IPS DF 6.9 (cell line): Measurements from ENCODE around the gene BDKRB2.

Source experiments
- DNase-seq: peaks from one replicate; pipeline ENCODE4 v3.0.0-alpha.2; 2013; ENCODE audit warnings: low read depth, low spot score
- H3K27ac ChIP-seq: one replicate; pipeline ENCODE4 v1.5.1; 2013; ENCODE audit warnings: low read length, control low read depth
- H3K27me3 ChIP-seq: 2 replicates; pipeline ENCODE4 v1.6.1; 2013; ENCODE audit warnings: mild to moderate bottlenecking, low read length; ENCODE audit not compliant: control insufficient read depth, insufficient read depth
- H3K36me3 ChIP-seq: 2 replicates; pipeline ENCODE4 v1.6.1; 2013; ENCODE audit warnings: low read length; ENCODE audit not compliant: control insufficient read depth, insufficient read depth
- H3K4me1 ChIP-seq: 2 replicates; pipeline ENCODE4 v1.6.1; 2013; ENCODE audit warnings: low read length; ENCODE audit not compliant: control insufficient read depth, insufficient read depth
- H3K4me3 ChIP-seq: 2 replicates; pipeline ENCODE4 v1.5.1; 2013; ENCODE audit warnings: mild to moderate bottlenecking, low read length
- H3K9me3 ChIP-seq: 2 replicates; pipeline ENCODE4 v1.6.1; 2013; ENCODE audit warnings: low read length, inconsistent platforms; ENCODE audit not compliant: control insufficient read depth, insufficient read depth
- WGBS: extraction: QIAGEN DNeasy Blood & Tissue Kit; methylation state at CpG from one replicate; pipeline ENCODE4 v1.1.7; 2013; ENCODE audit warnings: mixed read lengths, missing lambda C conversion rate; ENCODE audit not compliant: insufficient read length, insufficient coverage; 5-methylcytosine and 5-hydroxymethylcytosine counted together

Gene BDKRB2

DNA sequence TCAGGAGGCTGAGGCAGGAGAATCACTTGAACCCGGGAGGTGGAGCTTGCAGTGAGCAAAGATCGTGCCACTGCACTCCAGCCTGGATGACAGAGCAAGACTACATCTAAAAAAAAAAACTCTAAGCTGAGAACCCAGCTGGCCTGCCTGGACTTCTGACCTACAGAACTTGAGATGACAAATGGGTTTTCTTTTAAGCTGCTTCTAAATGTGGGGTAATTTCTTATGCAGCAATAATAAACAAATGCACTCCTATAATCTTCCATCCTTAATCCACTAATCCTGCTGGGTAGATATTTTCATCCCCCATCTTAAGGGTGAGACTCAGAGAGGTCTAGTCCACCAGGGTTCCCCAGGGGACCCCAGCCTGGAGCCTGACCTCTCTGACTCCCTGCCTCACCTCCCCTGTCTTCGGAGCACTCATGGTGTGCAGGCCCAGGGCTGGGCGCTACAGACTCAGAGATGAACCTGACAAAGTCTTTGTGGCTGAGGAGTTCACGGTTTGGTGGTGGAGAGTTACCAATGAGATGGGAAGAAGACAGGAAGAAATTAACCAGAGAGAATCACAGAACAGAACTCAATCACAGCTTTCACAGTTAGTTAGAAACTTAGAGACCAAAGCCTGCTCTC lies 39.7 kb upstream of the BDKRB2 start:
- Histone ChIP-seq H3K36me3 (no peaks in the 10 kb centered on the region), H3K9me3 (no peaks in the 10 kb centered on the region), H3K27ac (no peak overlapping the region), H3K27me3 (no peaks in the 10 kb centered on the region), H3K4me1 (no peaks in the 10 kb centered on the region), H3K4me3 (no peak overlapping the region)
- no CpG with 5 or more reads among the region's 5 CpGs for WGBS
- DNase-seq = no peak

DNA sequence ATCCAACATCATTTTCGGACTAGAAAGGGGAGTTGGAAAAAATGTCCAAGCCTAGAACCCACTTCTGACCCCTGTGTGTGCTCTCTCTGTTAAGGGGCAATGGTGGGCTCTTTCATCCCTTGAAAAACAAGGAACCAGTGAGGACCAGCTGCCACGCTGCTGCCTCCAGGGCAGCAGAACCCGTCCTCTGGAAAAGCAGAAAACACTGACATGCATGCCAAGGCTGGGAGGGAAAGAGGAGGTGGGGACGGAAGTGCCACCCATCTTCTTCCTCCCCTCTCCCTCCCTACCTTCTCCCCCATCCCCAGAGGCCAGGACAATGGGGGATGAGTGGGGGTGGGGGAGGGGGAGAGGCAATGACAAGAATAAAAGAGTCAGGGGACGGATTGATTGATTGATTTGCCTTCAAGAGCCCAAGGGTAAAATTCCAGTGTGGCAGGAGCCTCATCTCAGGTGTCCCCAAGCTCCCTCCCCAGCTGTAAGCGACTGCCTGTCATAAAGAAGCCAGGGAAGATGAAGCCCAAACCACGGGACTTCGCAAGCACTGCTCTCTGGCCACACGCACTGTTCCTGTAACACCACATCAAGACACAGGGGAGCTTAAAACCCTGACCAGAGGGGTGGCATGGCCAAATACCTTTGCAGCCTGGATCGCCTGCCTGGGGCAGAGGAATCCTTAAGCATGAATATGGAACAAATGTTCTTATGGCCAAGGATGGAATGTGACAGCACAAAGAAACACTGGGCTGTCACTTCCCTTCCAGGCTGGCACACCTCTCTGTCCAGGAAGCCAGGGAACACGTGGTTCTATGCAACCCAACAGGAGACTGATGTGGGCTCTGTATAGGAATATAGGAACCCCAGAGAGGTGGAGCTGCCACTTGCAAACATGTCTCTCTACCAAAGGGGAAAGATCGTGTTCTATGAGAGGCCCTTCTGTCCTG lies 38.9 kb upstream of the BDKRB2 start:
- Histone ChIP-seq H3K27ac (no peak overlapping the region), H3K36me3 (no peaks in the 10 kb centered on the region), H3K9me3 (no peaks in the 10 kb centered on the region), H3K4me1 (no peaks in the 10 kb centered on the region), H3K27me3 (no peaks in the 10 kb centered on the region), H3K4me3 (no peak overlapping the region)
- no peak for DNase-seq
- WGBS = no CpG with 5 or more reads among the region's 12 CpGs

DNA sequence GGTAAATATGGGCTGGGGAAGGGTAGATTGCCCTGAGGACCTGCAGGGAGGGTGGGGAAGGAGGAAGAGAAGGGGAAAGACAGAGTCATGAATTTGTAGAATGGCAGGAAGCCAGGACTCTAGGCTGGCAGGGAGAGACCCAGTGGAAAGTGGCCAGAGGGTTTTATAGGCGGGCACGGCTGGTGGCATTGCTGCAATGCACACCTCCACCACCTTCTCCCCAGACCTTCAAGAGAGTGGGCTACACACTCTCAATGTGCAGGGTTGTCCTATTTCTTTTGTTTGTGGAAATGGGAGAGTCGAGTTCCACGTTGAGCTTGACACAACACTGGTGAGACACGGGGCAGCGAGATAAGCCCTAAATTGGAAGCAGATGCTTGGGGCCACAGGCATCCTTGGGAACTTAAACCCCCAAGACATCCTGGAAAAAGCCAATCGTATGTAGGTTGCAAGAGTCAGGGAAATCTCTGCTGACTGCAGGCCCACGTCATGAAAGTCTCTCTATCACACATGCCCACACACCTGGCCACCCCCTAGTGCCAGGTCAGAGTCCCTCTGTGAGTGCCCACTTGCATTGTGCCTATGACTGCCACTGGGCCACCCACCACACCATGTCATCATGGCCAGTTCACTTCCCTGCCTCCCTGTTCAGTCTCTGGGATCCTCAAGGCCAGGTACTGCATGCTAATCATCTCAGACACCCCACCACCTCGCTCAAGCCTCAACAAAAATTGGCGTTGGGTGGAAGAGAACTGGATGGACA lies 38.0 kb upstream of the BDKRB2 start:
- Histone ChIP-seq H3K9me3 (no peaks in the 10 kb centered on the region), H3K27me3 (no peaks in the 10 kb centered on the region), H3K36me3 (no peaks in the 10 kb centered on the region), H3K4me3 (no peak overlapping the region), H3K27ac (no peak overlapping the region), H3K4me1 (no peaks in the 10 kb centered on the region)
- no CpG with 5 or more reads among the region's 10 CpGs for WGBS
- DNase-seq = no peak

DNA sequence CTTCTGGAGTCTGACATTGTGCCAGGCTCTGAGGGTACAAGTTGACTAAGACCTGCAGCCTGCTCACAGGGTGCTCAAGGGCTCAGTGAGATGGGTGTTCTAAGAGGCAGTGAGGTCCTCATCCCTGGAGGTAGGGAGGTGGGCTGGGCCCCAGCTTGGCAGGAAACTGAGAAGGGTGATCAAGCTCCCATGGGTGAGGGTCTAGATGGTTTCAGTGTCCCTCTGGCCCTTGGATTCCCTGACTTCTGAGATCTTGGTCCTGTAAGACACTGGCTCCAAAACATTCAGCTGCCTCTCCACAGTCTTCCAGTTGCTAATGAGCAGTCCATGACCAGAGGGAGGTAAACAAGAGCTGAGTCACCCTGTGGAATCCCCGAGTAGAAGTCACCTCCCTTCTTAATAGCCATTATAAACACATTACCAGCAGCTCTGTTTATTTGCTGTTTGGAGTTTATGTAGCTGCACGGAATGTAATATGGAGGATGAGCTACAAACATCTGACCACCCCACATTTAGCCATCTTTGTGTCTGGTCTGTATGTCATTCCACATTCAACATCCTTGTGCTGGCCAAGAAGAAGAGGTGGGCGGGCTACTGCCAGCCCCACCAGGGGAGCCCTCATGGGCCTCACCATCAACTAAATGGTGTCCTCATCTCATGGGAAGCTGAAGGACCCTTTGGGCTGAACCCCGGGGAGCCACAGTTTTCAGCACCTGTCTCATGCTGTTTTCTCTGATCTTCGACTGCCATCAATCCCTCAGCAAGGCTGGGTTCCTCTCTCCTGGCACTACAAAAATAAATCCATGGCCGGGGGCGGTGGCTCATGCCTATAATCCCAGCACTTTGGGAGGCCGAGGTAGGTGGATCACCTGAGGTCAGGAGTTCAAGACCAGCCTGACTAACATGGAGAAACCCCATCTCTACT lies 37.2 kb upstream of the BDKRB2 start:
- Histone ChIP-seq H3K9me3 (no peaks in the 10 kb centered on the region), H3K4me3 (no peak overlapping the region), H3K36me3 (no peaks in the 10 kb centered on the region), H3K27ac (no peak overlapping the region), H3K4me1 (no peaks in the 10 kb centered on the region), H3K27me3 (no peaks in the 10 kb centered on the region)
- no CpG with 5 or more reads among the region's 8 CpGs for WGBS
- DNase-seq = no peak

DNA sequence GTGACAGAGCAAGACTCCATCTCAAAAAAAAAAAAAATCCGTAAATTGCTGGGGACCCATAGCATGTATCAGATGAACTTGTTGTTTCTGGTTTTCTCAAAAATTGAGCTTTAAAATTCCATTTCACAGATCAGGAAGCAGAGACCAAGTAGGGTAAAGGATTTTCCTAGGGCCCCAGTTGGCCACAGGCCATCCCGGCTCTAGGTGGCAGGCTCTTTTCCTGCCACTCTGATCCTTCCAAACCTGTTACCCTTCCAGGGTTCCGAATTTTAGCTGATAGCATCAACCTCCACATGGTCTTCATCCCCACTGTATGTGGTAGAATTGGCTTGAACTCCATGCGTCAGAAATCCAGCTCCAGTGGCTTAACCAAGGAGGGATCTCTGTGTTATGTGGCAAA lies 36.1 kb upstream of the BDKRB2 start:
- Histone ChIP-seq H3K4me3 (no peak overlapping the region), H3K27ac (no peak overlapping the region), H3K27me3 (no peaks in the 10 kb centered on the region), H3K36me3 (no peaks in the 10 kb centered on the region), H3K9me3 (no peaks in the 10 kb centered on the region), H3K4me1 (no peaks in the 10 kb centered on the region)
- no peak for DNase-seq
- WGBS = no CpG with 5 or more reads among the region's 4 CpGs

DNA sequence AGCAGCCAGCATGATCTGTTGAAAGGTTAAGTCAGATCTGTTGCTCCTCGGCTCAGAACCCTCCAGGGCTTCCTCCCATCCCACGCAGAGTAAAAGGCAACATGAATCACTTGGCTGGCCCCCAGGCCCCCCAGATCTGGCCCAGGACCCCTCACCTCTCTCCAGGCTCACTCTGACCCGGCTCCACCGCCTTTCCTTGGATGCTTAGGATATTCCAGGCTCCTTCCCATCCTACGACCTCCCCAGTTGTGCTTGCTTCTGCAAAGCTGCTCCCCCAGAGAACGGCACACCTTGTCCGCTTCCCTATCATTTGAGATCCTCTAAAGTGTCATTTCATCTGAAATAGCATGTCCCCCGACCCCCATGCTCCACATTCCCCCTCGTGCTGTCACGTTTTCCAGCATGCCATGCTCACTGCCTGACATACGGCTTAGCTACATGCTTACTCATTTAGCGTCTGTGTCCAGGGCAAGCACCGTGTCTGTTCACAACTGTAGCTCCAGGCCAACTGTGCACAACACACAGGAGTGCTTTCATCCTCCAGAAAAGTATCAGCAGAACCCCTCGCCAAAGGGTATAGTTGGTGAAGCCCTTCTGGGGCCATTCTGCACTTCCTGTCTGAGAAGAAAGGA lies 33.6 kb upstream of the BDKRB2 start:
- Histone ChIP-seq H3K4me1 (no peaks in the 10 kb centered on the region), H3K9me3 (no peaks in the 10 kb centered on the region), H3K27ac (no peak overlapping the region), H3K4me3 (no peak overlapping the region), H3K27me3 (no peaks in the 10 kb centered on the region), H3K36me3 (no peaks in the 10 kb centered on the region)
- WGBS = no CpG with 5 or more reads among the region's 14 CpGs
- DNase-seq = no peak

DNA sequence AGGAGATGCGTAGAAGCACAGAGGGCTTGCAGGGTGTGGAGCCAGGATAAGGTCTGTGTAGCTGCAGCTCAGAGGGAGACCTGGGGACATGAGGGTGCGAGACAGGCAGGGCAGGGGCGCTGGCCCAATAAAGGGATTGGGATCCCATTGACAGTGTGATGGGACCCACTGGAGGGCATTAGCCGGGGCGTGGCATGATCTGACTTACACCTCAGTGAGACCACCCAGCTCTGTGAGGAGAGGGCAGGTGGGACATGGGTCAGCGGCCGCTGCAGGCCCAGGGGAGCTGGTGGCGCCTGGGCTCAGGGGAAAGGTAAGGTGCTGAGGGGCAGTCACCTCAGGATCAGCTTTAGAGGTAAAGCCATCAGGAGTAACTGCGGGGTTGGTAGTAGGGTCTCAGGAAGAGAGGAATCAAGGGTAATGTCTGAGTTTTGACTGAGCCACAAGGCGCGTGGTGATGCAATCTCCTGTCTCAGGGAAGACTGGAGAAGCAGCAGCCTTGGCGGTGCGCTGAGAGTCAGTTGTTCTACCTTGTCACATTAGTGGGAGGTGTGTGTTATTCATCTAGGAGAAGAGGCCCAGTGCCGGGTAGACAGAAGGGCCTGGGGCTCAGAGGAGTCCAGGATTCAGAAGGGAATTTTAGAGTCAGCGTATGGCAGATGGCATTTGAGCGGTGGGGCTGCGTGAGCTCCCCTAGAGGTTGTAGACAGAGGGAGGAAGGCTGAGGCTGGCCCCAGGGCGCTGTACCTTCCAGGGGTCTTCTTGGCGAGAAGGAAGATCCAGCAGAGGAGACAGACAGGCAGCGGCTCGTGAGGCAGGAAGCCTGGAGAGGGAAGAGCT lies 30.8 kb upstream of the BDKRB2 start:
- no peaks in the 10 kb centered on the region for H3K4me1 ChIP-seq
- H3K36me3 ChIP-seq = no peaks in the 10 kb centered on the region
- no peaks in the 10 kb centered on the region for H3K27me3 ChIP-seq
- H3K4me3 ChIP-seq = no peak overlapping the region
- no peak for DNase-seq
- no peaks in the 10 kb centered on the region for H3K9me3 ChIP-seq
- H3K27ac ChIP-seq = no peak overlapping the region
- WGBS = no CpG with 5 or more reads among the region's 21 CpGs

DNA sequence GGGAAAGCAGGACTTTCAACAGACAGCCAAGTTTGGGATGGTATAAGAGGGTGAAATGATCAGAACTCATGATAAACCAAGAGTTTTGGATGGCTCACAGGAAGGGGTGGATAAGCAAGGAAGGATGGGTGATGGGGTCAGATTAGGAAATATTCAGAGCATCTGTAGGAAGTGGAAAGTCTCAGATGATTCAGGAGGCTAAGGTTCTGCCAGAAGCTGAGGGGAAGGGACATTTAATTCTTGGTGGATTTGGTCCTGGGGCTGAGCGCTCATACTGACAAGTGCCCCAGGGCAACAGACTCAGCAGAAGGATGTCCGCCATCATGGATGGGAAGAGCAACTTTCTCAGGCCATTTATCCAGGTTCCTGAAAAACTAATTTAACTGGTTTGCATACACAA lies 28.4 kb upstream of the BDKRB2 start:
- no peaks in the 10 kb centered on the region for H3K9me3 ChIP-seq
- H3K36me3 ChIP-seq = no peaks in the 10 kb centered on the region
- no CpG with 5 or more reads among the region's 2 CpGs for WGBS
- no peaks in the 10 kb centered on the region for H3K27me3 ChIP-seq
- H3K4me1 ChIP-seq = no peaks in the 10 kb centered on the region
- no peak overlapping the region for H3K27ac ChIP-seq
- H3K4me3 ChIP-seq = no peak overlapping the region
- DNase-seq = no peak

DNA sequence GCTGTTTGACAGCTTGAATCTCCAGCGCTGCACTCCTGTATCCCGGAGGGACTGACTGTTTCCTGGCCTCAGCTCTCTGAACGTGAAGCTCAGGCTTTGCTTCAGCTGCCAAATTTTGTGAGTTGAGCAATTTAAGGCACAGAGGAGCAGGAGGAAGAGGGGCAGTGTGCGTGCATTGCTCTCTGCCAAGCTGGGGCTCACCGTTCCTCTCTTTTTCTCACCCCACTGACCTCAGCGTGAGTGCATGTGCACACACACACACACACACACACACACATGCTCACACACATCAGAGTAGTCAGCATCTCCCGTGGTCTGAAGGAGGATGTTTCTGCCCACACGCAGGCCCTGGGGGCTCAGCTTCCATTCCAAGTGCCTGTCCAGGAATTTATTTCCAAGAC lies 27.8 kb upstream of the BDKRB2 start:
- H3K4me3 ChIP-seq = no peak overlapping the region
- WGBS = no CpG with 5 or more reads among the region's 8 CpGs
- no peaks in the 10 kb centered on the region for H3K4me1 ChIP-seq
- DNase-seq = no peak
- H3K27me3 ChIP-seq = no peaks in the 10 kb centered on the region
- no peaks in the 10 kb centered on the region for H3K9me3 ChIP-seq
- H3K36me3 ChIP-seq = no peaks in the 10 kb centered on the region
- H3K27ac ChIP-seq = no peak overlapping the region
